ENCODE measurements around the gene NANP. TPM values are rescaled to one million over a fixed set of nuclear protein-coding genes. Genes with fewer than 3 reads are reported as not detected.

NANP gene
- total RNA-seq, 6 experiments from 2014 or later: 1.8 to 3.3 (median 2.4) TPM

- WGBS (ENCODE audit: insufficient coverage, low coverage, low lambda C conversion rate, missing lambda C conversion rate): 68% methylated on average over 7 of the region's 11 CpGs
- Histone ChIP-seq H3K4me3 (no peak overlapping the region), H3K4me1 (no peaks in the 10 kb centered on the region), H3K9me3 (no peaks in the 10 kb centered on the region), H3K27me3 (no peaks in the 10 kb centered on the region), H3K36me3 (no peaks in the 10 kb centered on the region), H3K27ac (no peak overlapping the region)
- ATAC-seq (no peak), DNase-seq (no peak)
- TF ChIP-seq, protein P1, sequence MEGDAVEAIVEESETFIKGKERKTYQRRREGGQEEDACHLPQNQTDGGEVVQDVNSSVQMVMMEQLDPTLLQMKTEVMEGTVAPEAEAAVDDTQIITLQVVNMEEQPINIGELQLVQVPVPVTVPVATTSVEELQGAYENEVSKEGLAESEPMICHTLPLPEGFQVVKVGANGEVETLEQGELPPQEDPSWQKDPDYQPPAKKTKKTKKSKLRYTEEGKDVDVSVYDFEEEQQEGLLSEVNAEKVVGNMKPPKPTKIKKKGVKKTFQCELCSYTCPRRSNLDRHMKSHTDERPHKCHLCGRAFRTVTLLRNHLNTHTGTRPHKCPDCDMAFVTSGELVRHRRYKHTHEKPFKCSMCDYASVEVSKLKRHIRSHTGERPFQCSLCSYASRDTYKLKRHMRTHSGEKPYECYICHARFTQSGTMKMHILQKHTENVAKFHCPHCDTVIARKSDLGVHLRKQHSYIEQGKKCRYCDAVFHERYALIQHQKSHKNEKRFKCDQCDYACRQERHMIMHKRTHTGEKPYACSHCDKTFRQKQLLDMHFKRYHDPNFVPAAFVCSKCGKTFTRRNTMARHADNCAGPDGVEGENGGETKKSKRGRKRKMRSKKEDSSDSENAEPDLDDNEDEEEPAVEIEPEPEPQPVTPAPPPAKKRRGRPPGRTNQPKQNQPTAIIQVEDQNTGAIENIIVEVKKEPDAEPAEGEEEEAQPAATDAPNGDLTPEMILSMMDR (IDR thresholded peaks at IDR 0.05): no peak
- no peak for TF ChIP-seq POLR2A (IDR thresholded peaks at IDR 0.05)
- intact Hi-C loops (cut with DNase I): loop anchor here in 1 of 2 donors (10.0 kb wide), 1 partner anchor 84 kb away; no protein-coding TSS in a partner anchor
Measured at GRCh38 chr20:25579081-25579770, 44.6 kb downstream of the NANP start.

GRCh38 chr20:25576783-25577530 lies 46.9 kb downstream of the NANP start:
- ATAC-seq (peak in 1 of 4 donors; percentile 28), DNase-seq (no peak)
- no peaks in the 10 kb centered on the region for H3K4me1 ChIP-seq
- H3K9me3 ChIP-seq: no peaks in the 10 kb centered on the region
- H3K4me3 ChIP-seq: no peak overlapping the region
- intact Hi-C loops (cut with DNase I): loop anchor here in 1 of 2 donors (10.0 kb wide), 1 partner anchor 82 kb away; no protein-coding TSS in a partner anchor
- TF ChIP-seq, protein P1 (IDR thresholded peaks at IDR 0.05): no peak
- no peak for TF ChIP-seq POLR2A (IDR thresholded peaks at IDR 0.05)
- no peak overlapping the region for H3K27ac ChIP-seq
- WGBS (ENCODE audit: insufficient coverage, low coverage, low lambda C conversion rate, missing lambda C conversion rate): 90% methylated on average over 2 of the region's 16 CpGs
- no peaks in the 10 kb centered on the region for H3K36me3 ChIP-seq
- H3K27me3 ChIP-seq: no peaks in the 10 kb centered on the region

GRCh38 chr20:25574411-25574810 lies 49.4 kb downstream of the NANP start:
- 55% methylated on average over 3 of the region's 3 CpGs for WGBS (ENCODE audit: insufficient coverage, low coverage, low lambda C conversion rate, missing lambda C conversion rate)
- H3K27ac ChIP-seq: no peak overlapping the region
- intact Hi-C loops (cut with DNase I): loop anchor here in 1 of 2 donors (10.0 kb wide), 1 partner anchor 80 kb away; no protein-coding TSS in a partner anchor
- DNase-seq (no peak), ATAC-seq (peak; percentile 23 to 64 (median 56))
- TF ChIP-seq, protein P1 (IDR thresholded peaks at IDR 0.05): peak in 1 of 4 donors; percentile 6
- TF ChIP-seq POLR2A (IDR thresholded peaks at IDR 0.05): no peak
- no peaks in the 10 kb centered on the region for H3K4me1 ChIP-seq
- no peaks in the 10 kb centered on the region for H3K27me3 ChIP-seq
- H3K36me3 ChIP-seq: no peaks in the 10 kb centered on the region
- H3K4me3 ChIP-seq: no peak overlapping the region
- no peaks in the 10 kb centered on the region for H3K9me3 ChIP-seq

DNA sequence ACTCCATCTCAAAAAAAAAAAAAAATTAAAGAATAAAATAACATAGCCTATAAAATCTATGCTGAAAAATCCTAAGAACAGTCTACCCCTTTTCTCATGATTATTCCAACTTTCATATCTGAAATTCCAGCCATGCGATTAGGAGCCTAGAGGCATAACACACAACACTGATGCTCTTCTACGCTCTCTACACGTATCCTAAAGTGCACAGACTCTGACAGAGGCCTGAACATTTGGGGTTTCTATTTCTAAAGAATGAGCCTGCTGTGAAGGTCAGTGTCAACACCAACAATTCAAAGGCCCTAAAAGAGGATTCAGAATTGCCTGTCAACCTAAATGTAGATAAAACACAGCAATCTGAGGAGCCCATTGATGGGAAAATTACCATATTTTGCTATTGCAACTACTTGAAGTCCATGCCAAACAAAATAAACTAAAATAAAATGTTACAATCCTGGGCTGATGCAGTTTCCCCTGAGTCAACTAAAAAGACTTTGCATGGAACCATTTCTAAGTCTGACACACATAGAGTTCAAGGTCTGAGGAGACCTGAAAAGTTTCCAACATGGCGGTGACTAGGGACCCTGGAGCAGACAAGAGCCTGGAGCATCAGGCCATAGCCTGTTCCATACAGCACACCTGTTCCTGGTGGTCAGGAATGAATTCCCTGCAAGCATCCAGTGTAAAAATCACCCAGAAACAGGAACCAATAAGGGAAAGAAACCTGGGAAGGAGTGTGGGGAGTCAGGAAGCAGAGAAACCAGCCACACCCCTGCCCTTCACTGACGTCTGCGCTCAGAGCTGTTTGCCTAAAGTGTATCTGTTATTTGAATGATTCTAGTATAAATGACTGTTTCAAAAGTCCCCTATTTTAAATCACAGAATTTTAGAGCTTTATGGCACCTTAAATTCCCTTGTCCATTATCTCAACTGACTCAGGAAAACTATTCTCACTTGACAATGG lies 50.2 kb downstream of the NANP start:
- WGBS (ENCODE audit: insufficient coverage, low coverage, low lambda C conversion rate, missing lambda C conversion rate): 89% methylated on average over 6 of the region's 6 CpGs
- H3K4me1 ChIP-seq: no peaks in the 10 kb centered on the region
- intact Hi-C loops (cut with DNase I): loop anchor here in 1 of 2 donors (10.0 kb wide), 1 partner anchor 79 kb away; no protein-coding TSS in a partner anchor
- H3K36me3 ChIP-seq: no peaks in the 10 kb centered on the region
- H3K27me3 ChIP-seq: no peaks in the 10 kb centered on the region
- no peak overlapping the region for H3K27ac ChIP-seq
- H3K9me3 ChIP-seq: no peaks in the 10 kb centered on the region
- no peak for ATAC-seq
- no peak for TF ChIP-seq POLR2A (IDR thresholded peaks at IDR 0.05)
- TF ChIP-seq, protein P1 (IDR thresholded peaks at IDR 0.05): no peak
- H3K4me3 ChIP-seq: no peak overlapping the region
- DNase-seq: no peak

All from right lobe of liver (tissue), 6 donors.